HUES48 (cell line): Measurements from ENCODE around the gene WSCD2.

Source experiments
- H3K27ac ChIP-seq: one replicate; pipeline ENCODE4 v1.7.0; 2013; ENCODE audit warnings: low read depth, low read length, inconsistent platforms
- H3K27me3 ChIP-seq: 2 replicates; pipeline ENCODE4 v1.6.1; 2013; ENCODE audit warnings: mild to moderate bottlenecking, low read length; ENCODE audit not compliant: control insufficient read depth, insufficient read depth
- H3K36me3 ChIP-seq: 2 replicates; pipeline ENCODE4 v1.6.1; 2013; ENCODE audit warnings: low read length; ENCODE audit not compliant: control insufficient read depth, insufficient read depth
- H3K4me1 ChIP-seq: 2 replicates; pipeline ENCODE4 v1.6.1; 2013; ENCODE audit warnings: mild to moderate bottlenecking, low read length; ENCODE audit not compliant: control insufficient read depth, insufficient read depth
- H3K4me3 ChIP-seq: 2 replicates; pipeline ENCODE4 v1.5.1; 2013; ENCODE audit warnings: mild to moderate bottlenecking, low read depth, low read length
- H3K9ac ChIP-seq: 2 replicates; pipeline ENCODE4 v1.6.1; 2013; ENCODE audit warnings: mild to moderate bottlenecking, low read depth, low read length, moderate library complexity
- H3K9me3 ChIP-seq: 2 replicates; pipeline ENCODE4 v1.6.1; 2013; ENCODE audit warnings: low read length; ENCODE audit not compliant: control insufficient read depth, insufficient read depth

The WSCD2 gene

GRCh38 chr12:108128221-108129016 is 669 bp upstream of the WSCD2 start:
- Histone ChIP-seq H3K36me3 (no peaks in the 10 kb centered on the region), H3K27me3 (peaks cover 26% of the 10 kb centered on the region), H3K9ac (no peak overlapping the region), H3K9me3 (no peaks in the 10 kb centered on the region), H3K4me3 (peak overlapping the region; percentile 75), H3K4me1 (peaks cover 16% of the 10 kb centered on the region), H3K27ac (no peak overlapping the region)

- H3K4me1 ChIP-seq = peaks cover 16% of the 10 kb centered on the region
- H3K27me3 ChIP-seq = peaks cover 26% of the 10 kb centered on the region
- no peaks in the 10 kb centered on the region for H3K9me3 ChIP-seq
- no peaks in the 10 kb centered on the region for H3K36me3 ChIP-seq
- H3K27ac ChIP-seq = no peak overlapping the region
- H3K4me3 ChIP-seq = no peak overlapping the region
- no peak overlapping the region for H3K9ac ChIP-seq
Measured at GRCh38 chr12:108131035-108131434, 1.9 kb downstream of the WSCD2 start.

DNA sequence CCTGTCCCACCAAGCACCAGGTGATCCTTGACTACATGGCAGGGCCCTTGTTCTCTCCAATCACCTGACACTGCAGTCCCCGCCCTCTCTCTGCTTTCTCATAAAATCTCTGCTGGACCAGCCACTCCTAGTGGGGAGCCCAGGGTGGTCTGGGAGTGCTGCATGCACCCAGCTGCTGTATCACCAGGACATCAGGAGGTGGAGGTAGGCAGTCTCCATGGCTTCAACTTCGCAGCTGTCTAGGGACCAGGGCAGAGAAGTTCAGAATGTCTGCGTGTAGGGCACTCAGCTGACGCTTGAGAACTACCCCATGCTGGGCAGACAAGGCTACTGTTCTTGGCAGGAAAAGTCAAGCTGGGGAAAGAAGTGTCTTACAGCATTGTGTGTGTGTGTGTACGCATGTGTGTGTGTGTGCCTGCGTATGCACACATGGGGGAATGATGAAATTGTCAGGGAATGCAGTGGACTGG is 2.6 kb downstream of the WSCD2 start:
- peaks cover 26% of the 10 kb centered on the region for H3K27me3 ChIP-seq

GRCh38 chr12:108133482-108133881 is 4.4 kb downstream of the WSCD2 start:
- H3K9ac ChIP-seq = no peak overlapping the region
- peaks cover 25% of the 10 kb centered on the region for H3K4me1 ChIP-seq
- H3K36me3 ChIP-seq = no peaks in the 10 kb centered on the region
- no peak overlapping the region for H3K27ac ChIP-seq
- H3K27me3 ChIP-seq = peaks cover 16% of the 10 kb centered on the region
- no peaks in the 10 kb centered on the region for H3K9me3 ChIP-seq
- no peak overlapping the region for H3K4me3 ChIP-seq

More for the DNA sequence above, 2.6 kb downstream of the WSCD2 start:
- Histone ChIP-seq H3K27ac (no peak overlapping the region), H3K4me1 (peaks cover 19% of the 10 kb centered on the region), H3K4me3 (no peak overlapping the region), H3K9ac (no peak overlapping the region), H3K36me3 (no peaks in the 10 kb centered on the region), H3K9me3 (no peaks in the 10 kb centered on the region)

DNA sequence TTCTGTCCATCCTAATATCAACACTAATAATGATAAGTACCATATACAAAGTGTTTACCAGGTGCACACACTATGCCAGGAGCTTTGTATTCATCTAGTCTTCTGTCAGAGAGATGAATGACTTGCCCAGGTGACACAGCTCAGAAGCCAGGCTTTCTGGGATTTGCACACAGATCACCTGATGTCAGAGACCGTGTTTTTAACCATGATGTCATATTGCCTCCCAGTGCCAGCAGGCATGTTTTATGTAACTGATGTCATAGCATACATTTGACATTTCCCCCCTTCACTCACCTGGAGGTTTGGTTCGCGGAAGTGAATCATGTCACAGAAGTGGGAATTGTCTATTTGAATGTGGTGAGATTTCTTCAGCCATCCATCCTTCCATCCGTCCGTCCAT is 5.7 kb downstream of the WSCD2 start:
- Histone ChIP-seq H3K27me3 (peaks cover 12% of the 10 kb centered on the region), H3K4me1 (peaks cover 25% of the 10 kb centered on the region), H3K9me3 (no peaks in the 10 kb centered on the region), H3K9ac (no peak overlapping the region), H3K4me3 (no peak overlapping the region), H3K27ac (no peak overlapping the region), H3K36me3 (no peaks in the 10 kb centered on the region)

DNA sequence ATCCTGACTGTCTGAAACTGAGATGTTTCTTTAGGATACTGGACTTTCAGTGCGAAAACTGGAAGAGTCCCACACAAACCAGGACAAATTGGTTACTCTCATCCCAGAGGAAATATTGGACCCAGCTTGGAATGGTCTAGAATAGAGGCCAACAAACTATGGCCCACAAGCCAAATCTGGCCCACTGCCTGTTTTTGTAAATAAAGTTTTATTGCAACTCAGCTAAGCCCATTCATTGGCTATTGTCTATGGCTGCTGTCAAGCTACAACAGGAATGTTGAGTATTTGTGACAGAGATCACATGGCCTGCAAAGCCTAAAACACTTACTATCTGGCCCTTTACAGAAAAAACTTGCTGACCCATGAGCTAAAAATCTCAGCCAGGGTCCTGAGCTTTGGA is 6.5 kb downstream of the WSCD2 start:
- H3K27me3 ChIP-seq = peaks cover 3% of the 10 kb centered on the region
- no peaks in the 10 kb centered on the region for H3K36me3 ChIP-seq
- no peak overlapping the region for H3K27ac ChIP-seq
- H3K9me3 ChIP-seq = no peaks in the 10 kb centered on the region
- H3K4me1 ChIP-seq = peaks cover 18% of the 10 kb centered on the region; the same call in 1 of the 2 replicates
- no peak overlapping the region for H3K4me3 ChIP-seq
- H3K9ac ChIP-seq = no peak overlapping the region

GRCh38 chr12:108136697-108137096 is 7.6 kb downstream of the WSCD2 start:
- Histone ChIP-seq H3K9ac (no peak overlapping the region), H3K27ac (peak overlapping the region; percentile 14), H3K27me3 (no peaks in the 10 kb centered on the region), H3K9me3 (no peaks in the 10 kb centered on the region), H3K4me1 (peaks cover 14% of the 10 kb centered on the region; the same call in 1 of the 2 replicates), H3K4me3 (no peak overlapping the region), H3K36me3 (no peaks in the 10 kb centered on the region)

DNA sequence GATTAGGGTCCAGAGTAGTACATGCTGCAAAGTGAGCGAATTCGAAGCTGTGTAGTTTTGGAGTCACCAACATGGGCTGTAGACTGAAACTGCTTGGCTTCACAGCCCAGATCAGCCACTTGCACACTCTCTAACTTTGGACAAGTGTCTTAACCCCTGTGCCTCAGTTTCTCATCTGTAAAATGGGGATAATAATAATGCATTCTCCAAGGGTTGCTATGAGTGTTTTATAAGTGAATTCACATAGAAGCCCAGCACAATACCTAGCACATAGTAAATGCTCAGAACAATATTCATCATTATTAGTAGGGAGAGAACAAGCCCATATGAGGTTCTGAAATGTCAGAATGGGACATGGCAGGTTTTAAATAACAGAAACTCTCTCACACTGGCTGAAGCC is 10.4 kb downstream of the WSCD2 start:
- no peaks in the 10 kb centered on the region for H3K9me3 ChIP-seq
- H3K9ac ChIP-seq = no peak overlapping the region
- no peak overlapping the region for H3K27ac ChIP-seq
- no peak overlapping the region for H3K4me3 ChIP-seq
- no peaks in the 10 kb centered on the region for H3K36me3 ChIP-seq
- no peaks in the 10 kb centered on the region for H3K27me3 ChIP-seq
- H3K4me1 ChIP-seq = peaks cover 16% of the 10 kb centered on the region; the same call in 1 of the 2 replicates

DNA sequence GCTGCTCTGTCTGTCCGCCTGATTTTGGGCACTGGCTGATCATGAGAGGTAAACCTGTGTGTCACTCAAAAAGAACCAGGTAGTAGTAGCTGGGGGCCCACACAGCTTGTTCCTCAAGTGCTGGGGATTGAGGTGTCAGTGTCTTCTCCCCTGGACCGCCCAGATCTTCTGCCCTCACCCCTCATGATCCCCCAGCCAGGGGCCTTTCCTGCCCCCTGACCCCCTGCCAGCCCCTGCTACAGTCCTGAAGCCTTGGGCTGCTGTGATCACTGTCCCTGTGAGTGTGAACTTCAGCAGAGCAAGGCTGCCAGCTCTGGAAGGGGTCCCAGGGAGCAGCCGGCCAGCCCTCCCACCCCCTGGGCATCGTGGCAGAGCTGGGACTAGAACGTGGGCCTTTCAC is 11.4 kb downstream of the WSCD2 start:
- no peaks in the 10 kb centered on the region for H3K9me3 ChIP-seq
- no peaks in the 10 kb centered on the region for H3K36me3 ChIP-seq
- H3K9ac ChIP-seq = no peak overlapping the region
- H3K27me3 ChIP-seq = no peaks in the 10 kb centered on the region
- no peak overlapping the region for H3K27ac ChIP-seq
- peaks cover 16% of the 10 kb centered on the region; the same call in 1 of the 2 replicates for H3K4me1 ChIP-seq
- H3K4me3 ChIP-seq = no peak overlapping the region

DNA sequence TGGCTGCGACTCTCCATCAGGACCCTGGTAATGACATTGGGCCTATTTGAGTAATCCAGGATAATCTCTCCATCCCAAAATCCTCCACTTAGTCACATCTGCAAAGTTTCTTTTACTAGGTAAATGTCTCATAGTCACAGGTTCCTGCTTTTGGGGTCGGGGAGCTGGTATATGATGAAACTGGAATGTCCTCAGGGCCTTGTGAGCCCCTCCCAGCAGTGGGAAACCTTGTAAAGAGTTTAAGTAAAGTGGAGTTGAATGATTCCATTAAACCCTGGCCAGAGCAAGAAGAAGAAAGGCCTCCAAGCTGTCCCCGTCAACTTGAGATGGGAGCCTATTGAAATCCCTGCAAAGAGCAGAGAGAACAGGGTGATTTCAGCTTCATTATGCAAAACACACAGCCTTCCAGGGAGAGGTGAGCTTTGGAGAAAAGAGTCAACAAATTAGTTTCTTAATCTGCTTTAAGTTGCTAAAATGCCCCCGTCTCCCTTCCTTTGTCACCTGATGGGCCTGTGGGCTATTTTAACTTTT is 12.6 kb downstream of the WSCD2 start:
- H3K27me3 ChIP-seq = no peaks in the 10 kb centered on the region
- H3K9ac ChIP-seq = no peak overlapping the region
- H3K36me3 ChIP-seq = no peaks in the 10 kb centered on the region
- no peak overlapping the region for H3K4me3 ChIP-seq
- no peaks in the 10 kb centered on the region for H3K9me3 ChIP-seq
- peaks cover 16% of the 10 kb centered on the region; the same call in 1 of the 2 replicates for H3K4me1 ChIP-seq
- peak overlapping the region; percentile 3 for H3K27ac ChIP-seq

DNA sequence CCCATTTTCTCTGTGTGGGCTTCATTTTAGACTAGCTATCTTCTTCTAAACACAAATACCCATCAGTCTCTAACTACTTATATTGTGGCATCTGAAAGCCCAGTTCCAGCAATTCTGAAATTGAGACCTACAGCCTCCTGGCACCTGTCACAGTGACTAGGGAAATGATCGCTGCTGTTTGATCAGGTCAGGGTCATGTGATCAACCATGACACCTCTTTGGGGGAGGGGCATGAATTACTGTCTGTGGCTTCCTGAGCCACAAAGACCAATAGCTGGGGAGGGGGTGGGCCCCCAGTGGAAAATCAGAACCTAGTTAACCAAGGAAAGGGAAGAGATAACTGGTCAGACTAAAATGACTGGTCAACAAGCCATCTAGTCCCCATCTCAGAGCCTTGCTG is 14.1 kb downstream of the WSCD2 start:
- Histone ChIP-seq H3K27ac (no peak overlapping the region), H3K4me1 (peaks cover 9% of the 10 kb centered on the region; the same call in 1 of the 2 replicates), H3K9ac (no peak overlapping the region), H3K4me3 (no peak overlapping the region), H3K36me3 (no peaks in the 10 kb centered on the region), H3K9me3 (no peaks in the 10 kb centered on the region), H3K27me3 (no peaks in the 10 kb centered on the region)
